ENCODE data around the gene SPINT2.

SPINT2 gene

GRCh38 chr19:38262585-38263268 lies 1.6 kb upstream of the SPINT2 start:
- H3K9me3 ChIP-seq (ENCODE audit: low read length) = no peaks in the 10 kb centered on the region
- H3K4me3 ChIP-seq (ENCODE audit: low read depth in 1 of 2, low read length in 2 of 2) = no peak overlapping the region
- peaks cover 0 to 11% of the 10 kb centered on the region in 2 donors for H3K27me3 ChIP-seq (ENCODE audit: control insufficient read depth in 1 of 2, insufficient read depth in 2 of 2, low read length in 2 of 2)
- H3K27ac ChIP-seq (ENCODE audit: low read depth, low read length) = no peak overlapping the region
- no peaks in the 10 kb centered on the region for H3K36me3 ChIP-seq (ENCODE audit: insufficient read depth, low read length)
- H3K9ac ChIP-seq (ENCODE audit: low read length) = no peak overlapping the region
- peaks cover 16% of the 10 kb centered on the region for H3K4me1 ChIP-seq (ENCODE audit: insufficient read depth, low read length)

GRCh38 chr19:38263689-38264485 lies 486 bp upstream of the SPINT2 start:
- Histone ChIP-seq H3K4me1 (ENCODE audit: insufficient read depth, low read length) (peaks cover 16% of the 10 kb centered on the region), H3K9ac (ENCODE audit: low read length) (no peak overlapping the region), H3K4me3 (ENCODE audit: low read depth in 1 of 2, low read length in 2 of 2) (peak overlapping the region; percentile 50 to 80), H3K27me3 (ENCODE audit: control insufficient read depth in 1 of 2, insufficient read depth in 2 of 2, low read length in 2 of 2) (peaks cover 0 to 11% of the 10 kb centered on the region in 2 donors), H3K36me3 (ENCODE audit: insufficient read depth, low read length) (no peaks in the 10 kb centered on the region), H3K9me3 (ENCODE audit: low read length) (no peaks in the 10 kb centered on the region), H3K27ac (ENCODE audit: low read depth, low read length) (peak overlapping the region; percentile 85)

GRCh38 chr19:38265213-38265861 lies 964 bp downstream of the SPINT2 start:
- Histone ChIP-seq H3K9ac (ENCODE audit: low read length) (no peak overlapping the region), H3K27me3 (ENCODE audit: control insufficient read depth in 1 of 2, insufficient read depth in 2 of 2, low read length in 2 of 2) (peaks cover 0 to 11% of the 10 kb centered on the region in 2 donors), H3K27ac (ENCODE audit: low read depth, low read length) (peak overlapping the region; percentile 85), H3K9me3 (ENCODE audit: low read length) (no peaks in the 10 kb centered on the region), H3K4me3 (ENCODE audit: low read depth in 1 of 2, low read length in 2 of 2) (peak overlapping the region in 1 of 2 donors; percentile 50), H3K36me3 (ENCODE audit: insufficient read depth, low read length) (no peaks in the 10 kb centered on the region), H3K4me1 (ENCODE audit: insufficient read depth, low read length) (peaks cover 16% of the 10 kb centered on the region)

GRCh38 chr19:38265921-38266429 lies 1.6 kb downstream of the SPINT2 start:
- H3K9me3 ChIP-seq (ENCODE audit: low read length) = no peaks in the 10 kb centered on the region
- no peak overlapping the region for H3K4me3 ChIP-seq (ENCODE audit: low read depth in 1 of 2, low read length in 2 of 2)
- peaks cover 0 to 11% of the 10 kb centered on the region in 2 donors for H3K27me3 ChIP-seq (ENCODE audit: control insufficient read depth in 1 of 2, insufficient read depth in 2 of 2, low read length in 2 of 2)
- no peaks in the 10 kb centered on the region for H3K36me3 ChIP-seq (ENCODE audit: insufficient read depth, low read length)
- H3K4me1 ChIP-seq (ENCODE audit: insufficient read depth, low read length) = peaks cover 16% of the 10 kb centered on the region
- H3K27ac ChIP-seq (ENCODE audit: low read depth, low read length) = peak overlapping the region; percentile 85
- H3K9ac ChIP-seq (ENCODE audit: low read length) = no peak overlapping the region

- H3K4me1 ChIP-seq (ENCODE audit: insufficient read depth, low read length) = peaks cover 16% of the 10 kb centered on the region
- peaks cover 0 to 11% of the 10 kb centered on the region in 2 donors for H3K27me3 ChIP-seq (ENCODE audit: control insufficient read depth in 1 of 2, insufficient read depth in 2 of 2, low read length in 2 of 2)
- no peaks in the 10 kb centered on the region for H3K36me3 ChIP-seq (ENCODE audit: insufficient read depth, low read length)
- H3K9ac ChIP-seq (ENCODE audit: low read length) = no peak overlapping the region
- no peaks in the 10 kb centered on the region for H3K9me3 ChIP-seq (ENCODE audit: low read length)
- peak overlapping the region; percentile 54 for H3K27ac ChIP-seq (ENCODE audit: low read depth, low read length)
- H3K4me3 ChIP-seq (ENCODE audit: low read depth in 1 of 2, low read length in 2 of 2) = no peak overlapping the region
Measured at GRCh38 chr19:38266981-38267597, 2.7 kb downstream of the SPINT2 start.

- Histone ChIP-seq H3K36me3 (ENCODE audit: insufficient read depth, low read length) (no peaks in the 10 kb centered on the region), H3K9me3 (ENCODE audit: low read length) (no peaks in the 10 kb centered on the region), H3K27ac (ENCODE audit: low read depth, low read length) (peak overlapping the region; percentile 54), H3K9ac (ENCODE audit: low read length) (no peak overlapping the region), H3K4me3 (ENCODE audit: low read depth in 1 of 2, low read length in 2 of 2) (no peak overlapping the region), H3K27me3 (ENCODE audit: control insufficient read depth in 1 of 2, insufficient read depth in 2 of 2, low read length in 2 of 2) (peaks cover 0 to 11% of the 10 kb centered on the region in 2 donors), H3K4me1 (ENCODE audit: insufficient read depth, low read length) (peaks cover 16% of the 10 kb centered on the region)
Measured at GRCh38 chr19:38267761-38268483, 3.5 kb downstream of the SPINT2 start.

- peak overlapping the region; percentile 54 for H3K27ac ChIP-seq (ENCODE audit: low read depth, low read length)
- peaks cover 0 to 11% of the 10 kb centered on the region in 2 donors for H3K27me3 ChIP-seq (ENCODE audit: control insufficient read depth in 1 of 2, insufficient read depth in 2 of 2, low read length in 2 of 2)
- H3K9me3 ChIP-seq (ENCODE audit: low read length) = no peaks in the 10 kb centered on the region
- H3K36me3 ChIP-seq (ENCODE audit: insufficient read depth, low read length) = no peaks in the 10 kb centered on the region
- H3K9ac ChIP-seq (ENCODE audit: low read length) = no peak overlapping the region
- H3K4me3 ChIP-seq (ENCODE audit: low read depth in 1 of 2, low read length in 2 of 2) = no peak overlapping the region
- peaks cover 20% of the 10 kb centered on the region for H3K4me1 ChIP-seq (ENCODE audit: insufficient read depth, low read length)
Measured at GRCh38 chr19:38268539-38268938, 4.2 kb downstream of the SPINT2 start.

- Histone ChIP-seq H3K9ac (ENCODE audit: low read length) (no peak overlapping the region), H3K4me1 (ENCODE audit: insufficient read depth, low read length) (peaks cover 29% of the 10 kb centered on the region)
Measured at GRCh38 chr19:38270587-38271167, 6.3 kb downstream of the SPINT2 start.

GRCh38 chr19:38273499-38273898 lies 9.1 kb downstream of the SPINT2 start:
- Histone ChIP-seq H3K27me3 (ENCODE audit: control insufficient read depth in 1 of 2, insufficient read depth in 2 of 2, low read length in 2 of 2) (no peaks in the 10 kb centered on the region), H3K9ac (ENCODE audit: low read length) (no peak overlapping the region), H3K36me3 (ENCODE audit: insufficient read depth, low read length) (no peaks in the 10 kb centered on the region), H3K4me3 (ENCODE audit: low read depth in 1 of 2, low read length in 2 of 2) (no peak overlapping the region), H3K9me3 (ENCODE audit: low read length) (no peaks in the 10 kb centered on the region), H3K27ac (ENCODE audit: low read depth, low read length) (peak overlapping the region; percentile 10), H3K4me1 (ENCODE audit: insufficient read depth, low read length) (peaks cover 34% of the 10 kb centered on the region)

More at GRCh38 chr19:38270587-38271167, 6.3 kb downstream of the SPINT2 start:
- Histone ChIP-seq H3K4me3 (ENCODE audit: low read depth in 1 of 2, low read length in 2 of 2) (no peak overlapping the region), H3K36me3 (ENCODE audit: insufficient read depth, low read length) (no peaks in the 10 kb centered on the region), H3K27ac (ENCODE audit: low read depth, low read length) (no peak overlapping the region), H3K9me3 (ENCODE audit: low read length) (no peaks in the 10 kb centered on the region), H3K27me3 (ENCODE audit: control insufficient read depth in 1 of 2, insufficient read depth in 2 of 2, low read length in 2 of 2) (no peaks in the 10 kb centered on the region)

- peaks cover 38% of the 10 kb centered on the region for H3K4me1 ChIP-seq (ENCODE audit: insufficient read depth, low read length)
- no peaks in the 10 kb centered on the region for H3K27me3 ChIP-seq (ENCODE audit: control insufficient read depth in 1 of 2, insufficient read depth in 2 of 2, low read length in 2 of 2)
- peak overlapping the region; percentile 8 for H3K27ac ChIP-seq (ENCODE audit: low read depth, low read length)
- no peaks in the 10 kb centered on the region for H3K9me3 ChIP-seq (ENCODE audit: low read length)
- no peaks in the 10 kb centered on the region for H3K36me3 ChIP-seq (ENCODE audit: insufficient read depth, low read length)
- no peak overlapping the region for H3K9ac ChIP-seq (ENCODE audit: low read length)
- no peak overlapping the region for H3K4me3 ChIP-seq (ENCODE audit: low read depth in 1 of 2, low read length in 2 of 2)
Measured at GRCh38 chr19:38274739-38275138, 10.4 kb downstream of the SPINT2 start.

All from muscle layer of colon (tissue), 2 donors.